ENCODE measurements around the gene DNAH6.

- TF ChIP-seq GATA3 (IDR thresholded peaks at IDR 0.05; ENCODE audit: low read depth, low read length): no peak
- TF ChIP-seq GATA2 (IDR thresholded peaks at IDR 0.05; ENCODE audit: low read depth, low read length): no peak
Measured at GRCh38 chr2:84702941-84703340, 186.6 kb downstream of the DNAH6 start.

Data from SH-SY5Y (cell line).